ENCODE data around the gene IER5. TPM values are rescaled to one million over a fixed set of nuclear protein-coding genes. Genes with fewer than 3 reads are reported as not detected.

The IER5 gene
- total RNA-seq, 1 donor, result 17.4 TPM

DNA sequence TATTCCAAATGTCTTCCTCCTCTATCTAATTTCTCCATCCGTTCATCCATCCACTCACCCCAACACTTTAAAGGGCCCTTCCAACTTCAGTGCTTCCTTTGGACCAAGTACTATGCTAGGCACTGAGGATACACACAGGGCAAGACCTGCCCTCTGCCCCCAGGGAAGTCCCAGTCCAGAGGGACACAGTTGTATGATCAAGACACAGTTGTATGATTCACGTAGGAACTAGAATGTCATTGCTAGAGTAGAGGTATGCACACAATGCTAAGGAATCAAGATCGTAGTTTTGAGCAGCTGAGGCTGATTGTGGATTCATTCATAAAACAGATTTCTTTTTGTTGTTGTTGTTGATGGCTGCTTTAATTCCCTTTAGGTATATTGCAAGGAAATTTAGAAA, 11.6 kb upstream of the IER5 start:
- H3K4me1 ChIP-seq (ENCODE audit: insufficient read depth, low read length), result peaks cover 21% of the 10 kb centered on the region
- peak overlapping the region; percentile 53 for H2AFZ ChIP-seq (ENCODE audit: low read length)

DNA sequence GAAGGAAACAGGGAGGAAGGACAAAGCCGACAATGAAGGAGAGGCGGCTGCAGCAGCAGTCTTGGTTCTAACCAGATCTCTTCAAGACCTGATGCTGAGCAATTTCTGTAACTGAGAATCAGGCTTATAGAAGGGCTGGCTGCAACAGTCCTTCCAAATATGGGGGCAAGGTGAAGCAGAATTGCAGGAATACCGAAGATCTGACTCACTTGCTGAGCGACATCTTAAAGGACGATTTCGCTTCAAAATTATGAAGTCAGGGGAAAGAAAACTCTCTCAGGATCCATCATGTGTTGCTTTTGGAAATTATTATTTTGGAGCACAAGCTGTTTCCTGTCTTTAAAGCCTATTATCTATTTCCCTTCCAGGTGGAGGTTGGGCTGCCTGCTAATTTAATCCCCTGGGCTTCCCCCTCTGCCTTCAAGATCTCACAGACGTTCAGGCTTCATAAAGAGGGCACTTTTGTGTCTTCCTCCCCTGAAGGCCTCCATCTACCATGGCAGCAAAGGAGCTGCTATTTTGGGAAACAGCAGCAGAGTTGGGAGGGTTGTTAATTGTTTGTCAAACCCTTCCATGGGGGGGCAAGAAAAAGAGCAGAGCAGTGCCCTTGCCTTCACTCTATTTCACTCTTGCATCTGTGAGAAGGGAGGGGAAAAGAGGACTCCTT, 10.8 kb upstream of the IER5 start:
- Histone ChIP-seq H3K9me3 (ENCODE audit: low read depth, low read length) (no peaks in the 10 kb centered on the region), H3K4me1 (ENCODE audit: insufficient read depth, low read length) (peaks cover 21% of the 10 kb centered on the region), H3K4me2 (ENCODE audit: insufficient read depth, low read length) (peak overlapping the region; percentile 46), H2AFZ (ENCODE audit: low read length) (peak overlapping the region; percentile 53), H3K27me3 (ENCODE audit: insufficient read depth, low read length) (no peaks in the 10 kb centered on the region), H3K4me3 (ENCODE audit: insufficient read depth, low read length) (peak overlapping the region; percentile 4), H3K79me2 (ENCODE audit: insufficient read depth, low read length) (no peaks in the 10 kb centered on the region), H4K20me1 (ENCODE audit: insufficient read depth, low read length) (no peaks in the 10 kb centered on the region), H3K27ac (ENCODE audit: low read depth, low read length) (peak overlapping the region; percentile 95), H3K36me3 (ENCODE audit: insufficient read depth, low read length) (no peaks in the 10 kb centered on the region)
- TF ChIP-seq CTCF (IDR thresholded peaks at IDR 0.05; ENCODE audit: extremely low read depth, low read depth, low read length), result no peak
- DNase-seq (ENCODE audit: insufficient read length, low spot score, missing footprints), result peak; percentile 76

More for the DNA sequence above, 11.6 kb upstream of the IER5 start:
- DNase-seq (ENCODE audit: insufficient read length, low spot score, missing footprints), result no peak
- peak overlapping the region; percentile 95 for H3K27ac ChIP-seq (ENCODE audit: low read depth, low read length)
- no peaks in the 10 kb centered on the region for H4K20me1 ChIP-seq (ENCODE audit: insufficient read depth, low read length)
- H3K4me3 ChIP-seq (ENCODE audit: insufficient read depth, low read length), result no peak overlapping the region
- no peaks in the 10 kb centered on the region for H3K36me3 ChIP-seq (ENCODE audit: insufficient read depth, low read length)
- no peaks in the 10 kb centered on the region for H3K9me3 ChIP-seq (ENCODE audit: low read depth, low read length)
- no peak for TF ChIP-seq CTCF (IDR thresholded peaks at IDR 0.05; ENCODE audit: extremely low read depth, low read depth, low read length)
- no peaks in the 10 kb centered on the region for H3K79me2 ChIP-seq (ENCODE audit: insufficient read depth, low read length)
- no peak overlapping the region for H3K4me2 ChIP-seq (ENCODE audit: insufficient read depth, low read length)
- no peaks in the 10 kb centered on the region for H3K27me3 ChIP-seq (ENCODE audit: insufficient read depth, low read length)

- H2AFZ ChIP-seq (ENCODE audit: low read length), result peak overlapping the region; percentile 19
- H3K9me3 ChIP-seq (ENCODE audit: low read depth, low read length), result no peaks in the 10 kb centered on the region
- DNase-seq (ENCODE audit: insufficient read length, low spot score, missing footprints), result peak; percentile 88
- TF ChIP-seq CTCF (IDR thresholded peaks at IDR 0.05; ENCODE audit: extremely low read depth, low read depth, low read length), result no peak
- no peaks in the 10 kb centered on the region for H3K79me2 ChIP-seq (ENCODE audit: insufficient read depth, low read length)
- H3K36me3 ChIP-seq (ENCODE audit: insufficient read depth, low read length), result no peaks in the 10 kb centered on the region
- H4K20me1 ChIP-seq (ENCODE audit: insufficient read depth, low read length), result no peaks in the 10 kb centered on the region
- H3K4me1 ChIP-seq (ENCODE audit: insufficient read depth, low read length), result peaks cover 21% of the 10 kb centered on the region
- H3K4me2 ChIP-seq (ENCODE audit: insufficient read depth, low read length), result no peak overlapping the region
- no peak overlapping the region for H3K4me3 ChIP-seq (ENCODE audit: insufficient read depth, low read length)
- no peaks in the 10 kb centered on the region for H3K27me3 ChIP-seq (ENCODE audit: insufficient read depth, low read length)
- peak overlapping the region; percentile 95 for H3K27ac ChIP-seq (ENCODE audit: low read depth, low read length)
Observed at GRCh38 chr1:181079382-181079781, 9.1 kb upstream of the IER5 start.

GRCh38 chr1:181079920-181080319, 8.6 kb upstream of the IER5 start:
- Histone ChIP-seq H3K27ac (ENCODE audit: low read depth, low read length) (no peak overlapping the region), H2AFZ (ENCODE audit: low read length) (no peak overlapping the region), H3K27me3 (ENCODE audit: insufficient read depth, low read length) (no peaks in the 10 kb centered on the region), H3K9me3 (ENCODE audit: low read depth, low read length) (no peaks in the 10 kb centered on the region), H3K36me3 (ENCODE audit: insufficient read depth, low read length) (no peaks in the 10 kb centered on the region), H4K20me1 (ENCODE audit: insufficient read depth, low read length) (no peaks in the 10 kb centered on the region), H3K4me1 (ENCODE audit: insufficient read depth, low read length) (peaks cover 21% of the 10 kb centered on the region), H3K4me3 (ENCODE audit: insufficient read depth, low read length) (no peak overlapping the region), H3K79me2 (ENCODE audit: insufficient read depth, low read length) (no peaks in the 10 kb centered on the region), H3K4me2 (ENCODE audit: insufficient read depth, low read length) (no peak overlapping the region)
- no peak for DNase-seq (ENCODE audit: insufficient read length, low spot score, missing footprints)
- TF ChIP-seq CTCF (IDR thresholded peaks at IDR 0.05; ENCODE audit: extremely low read depth, low read depth, low read length), result no peak
